NCI-H1105 treated with DMSO at 0.1 percent for 48 hours (cell line): ENCODE measurements around the gene LCN2.
"Not testable (repeated sequence)": the region's sequence is repeated elsewhere in the genome, so short reads cannot be mapped to it uniquely, and the experiment has no call there.

Source experiments
- DNase-seq: peaks from one replicate; lab custom pipeline; 2025; lab: John Stamatoyannopoulos, UW

Gene LCN2

GRCh38 chr9:128128836-128129590, 20.2 kb upstream of the LCN2 start:
- DNase-seq, result no peak

GRCh38 chr9:128129976-128130590, 19.2 kb upstream of the LCN2 start:
- DNase-seq, result not testable (repeated sequence)

GRCh38 chr9:128130651-128131050, 18.6 kb upstream of the LCN2 start:
- not testable (repeated sequence) for DNase-seq

- DNase-seq, result not testable (repeated sequence)
Measured at GRCh38 chr9:128131346-128131745, 17.9 kb upstream of the LCN2 start.

- not testable (repeated sequence) for DNase-seq
Measured at GRCh38 chr9:128132139-128132538, 17.1 kb upstream of the LCN2 start.

- DNase-seq, result not testable (repeated sequence)
Measured at GRCh38 chr9:128135561-128135960, 13.7 kb upstream of the LCN2 start.

- no peak for DNase-seq
Measured at GRCh38 chr9:128136816-128137793, 12.1 kb upstream of the LCN2 start.

GRCh38 chr9:128138001-128138400, 11.3 kb upstream of the LCN2 start:
- no peak for DNase-seq

- no peak for DNase-seq
Measured at GRCh38 chr9:128139621-128140020, 9.6 kb upstream of the LCN2 start.

- DNase-seq, result no peak
Measured at GRCh38 chr9:128141604-128142003, 7.6 kb upstream of the LCN2 start.

- no peak for DNase-seq
Measured at GRCh38 chr9:128142061-128142460, 7.2 kb upstream of the LCN2 start.

- DNase-seq, result no peak
Measured at GRCh38 chr9:128142596-128142995, 6.7 kb upstream of the LCN2 start.

- no peak for DNase-seq
Measured at GRCh38 chr9:128143525-128144238, 5.6 kb upstream of the LCN2 start.

GRCh38 chr9:128144239-128145181, 4.7 kb upstream of the LCN2 start:
- no peak for DNase-seq

- DNase-seq, result no peak
Measured at GRCh38 chr9:128145536-128145935, 3.7 kb upstream of the LCN2 start.

GRCh38 chr9:128145951-128146351, 3.3 kb upstream of the LCN2 start:
- no peak for DNase-seq

- DNase-seq, result no peak
Measured at GRCh38 chr9:128146591-128147120, 2.6 kb upstream of the LCN2 start.

- DNase-seq, result no peak
Measured at GRCh38 chr9:128148509-128149000, 698 bp upstream of the LCN2 start.

- DNase-seq, result no peak
Measured at GRCh38 chr9:128149951-128150593, 819 bp downstream of the LCN2 start.
